Measurements from ENCODE around the gene FLYWCH2.
A peak's percentile ranks its signal among the peaks of the same experiment; 100 is the strongest.
"Not testable (repeated sequence)": the region's sequence is repeated elsewhere in the genome, so short reads cannot be mapped to it uniquely, and the experiment has no call there.

The FLYWCH2 gene

GRCh38 chr16:2905241-2905987, 22.4 kb downstream of the FLYWCH2 start:
- peaks cover 3% of the 10 kb centered on the region for H3K27me3 Mint-ChIP-seq (ENCODE audit: low read depth)
- H3K36me3 Mint-ChIP-seq (ENCODE audit: low read depth): peaks cover 4% of the 10 kb centered on the region
- peak overlapping the region; percentile 28 to 86 (median 84) for H3K27ac Mint-ChIP-seq
- peaks cover 13% of the 10 kb centered on the region for H3K4me1 Mint-ChIP-seq
- no peak for TF ChIP-seq CTCF (IDR thresholded peaks at IDR 0.05; ENCODE audit: unreplicated experiment in 3 of 3)
- H3K4me3 Mint-ChIP-seq: peak overlapping the region; percentile 93 to 99 (median 97)
- no peaks in the 10 kb centered on the region for H3K9me3 Mint-ChIP-seq

- peaks cover 5% of the 10 kb centered on the region for H3K27me3 Mint-ChIP-seq (ENCODE audit: low read depth)
- peak overlapping the region; percentile 28 to 86 (median 84) for H3K27ac Mint-ChIP-seq
- peaks cover 1% of the 10 kb centered on the region for H3K36me3 Mint-ChIP-seq (ENCODE audit: low read depth)
- peaks cover 13% of the 10 kb centered on the region for H3K4me1 Mint-ChIP-seq
- TF ChIP-seq CTCF (IDR thresholded peaks at IDR 0.05; ENCODE audit: unreplicated experiment in 3 of 3): no peak
- no peaks in the 10 kb centered on the region for H3K9me3 Mint-ChIP-seq
- peak overlapping the region; percentile 62 to 99 (median 69) for H3K4me3 Mint-ChIP-seq
Observed at GRCh38 chr16:2905988-2906387, 23.0 kb downstream of the FLYWCH2 start.

- H3K9me3 Mint-ChIP-seq; H3K27me3 Mint-ChIP-seq (ENCODE audit: low read depth); H3K36me3 Mint-ChIP-seq (ENCODE audit: low read depth): not testable (repeated sequence)
- Mint-ChIP-seq H3K4me1 (peaks cover 18% of the 10 kb centered on the region), H3K4me3 (peak overlapping the region; percentile 27 to 65 (median 63)), H3K27ac (peak overlapping the region in 2 of 3 experiments; percentile 13 to 40)
- TF ChIP-seq CTCF (IDR thresholded peaks at IDR 0.05; ENCODE audit: unreplicated experiment in 3 of 3): peak; percentile 56 to 72 (median 62)
Observed at GRCh38 chr16:2907084-2907753, 24.2 kb downstream of the FLYWCH2 start.

GRCh38 chr16:2910441-2910969, 27.5 kb downstream of the FLYWCH2 start:
- peak overlapping the region; percentile 47 to 90 (median 63) for H3K4me3 Mint-ChIP-seq
- peaks cover 5% of the 10 kb centered on the region for H3K27me3 Mint-ChIP-seq (ENCODE audit: low read depth)
- peaks cover 7% of the 10 kb centered on the region for H3K36me3 Mint-ChIP-seq (ENCODE audit: low read depth)
- peaks cover 23% of the 10 kb centered on the region for H3K4me1 Mint-ChIP-seq
- no peak overlapping the region for H3K27ac Mint-ChIP-seq
- no peaks in the 10 kb centered on the region for H3K9me3 Mint-ChIP-seq
- no peak for TF ChIP-seq CTCF (IDR thresholded peaks at IDR 0.05; ENCODE audit: unreplicated experiment in 3 of 3)

- Mint-ChIP-seq H3K27ac (peak within 1 kb of the TSS; percentile 43 to 86 (median 79)), H3K36me3 (ENCODE audit: low read depth) (peaks cover 8% of the 10 kb centered on the region), H3K4me3 (peak within 1 kb of the TSS; percentile 90 to 96 (median 92)), H3K4me1 (peaks cover 16% of the 10 kb centered on the region), H3K27me3 (ENCODE audit: low read depth) (peaks cover 5% of the 10 kb centered on the region), H3K9me3 (no peaks in the 10 kb centered on the region)
- no peak for TF ChIP-seq CTCF (IDR thresholded peaks at IDR 0.05; ENCODE audit: unreplicated experiment in 3 of 3)
Observed at GRCh38 chr16:2911638-2912329, 28.8 kb downstream of the FLYWCH2 start, which contains the start of gene FLYWCH1. Gene FLYWCH1, plus strand, starts transcription at chr16:2911931. Its CDS starts 17,755 bp downstream, at chr16:2929686.

Data from nephron (organoid).